ENCODE data around the gene TBX19.

TBX19 gene

DNA sequence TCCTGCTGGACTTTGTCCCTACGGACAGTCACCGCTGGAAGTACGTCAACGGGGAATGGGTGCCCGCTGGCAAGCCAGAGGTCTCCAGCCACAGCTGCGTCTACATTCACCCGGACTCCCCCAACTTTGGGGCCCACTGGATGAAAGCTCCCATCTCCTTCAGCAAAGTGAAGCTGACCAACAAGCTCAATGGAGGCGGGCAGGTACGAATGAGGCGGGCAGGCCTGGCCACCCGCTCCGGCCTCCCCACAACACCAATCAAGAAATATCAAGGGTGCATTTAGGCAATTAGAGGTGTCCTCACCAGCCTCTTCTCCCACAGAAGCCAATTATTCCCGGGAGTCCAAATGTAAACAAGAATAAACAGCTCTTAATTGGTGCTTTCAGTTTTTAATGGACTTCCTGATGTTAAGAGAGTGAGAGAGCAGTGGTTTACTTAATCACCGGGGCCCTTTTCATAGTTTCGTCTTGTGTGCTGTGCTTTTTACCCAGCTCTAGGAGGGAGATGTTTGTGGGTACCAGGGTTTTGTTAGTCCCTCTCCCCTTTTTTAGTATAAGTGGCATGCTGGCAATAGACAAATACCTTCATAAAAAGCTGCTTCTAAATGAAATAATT is 10.7 kb downstream of the TBX19 start:
- CTCF ChIA-PET = interaction anchor here (0.6 to 1.3 kb wide), 3 partner anchors 28 to 150 kb away, joined by 3 to 6 read pairs (median 5); no protein-coding TSS in a partner anchor
- POLR2A ChIA-PET = no interaction called here
- Histone ChIP-seq H3K27ac (ENCODE audit: extremely low read depth, low read depth, low read length) (no peak overlapping the region), H3K9me3 (ENCODE audit: control insufficient read depth, insufficient read depth, low read depth, low read length) (no peaks in the 10 kb centered on the region), H3K4me3 (ENCODE audit: low read depth, low read length) (no peak overlapping the region), H3K36me3 (ENCODE audit: control insufficient read depth in 2 of 2, insufficient read depth in 1 of 2, low read length in 2 of 2) (no peaks in the 10 kb centered on the region), H3K4me1 (ENCODE audit: control insufficient read depth, insufficient read depth, low read length) (0 out of 2 replicates have a peak, but pooled peaks cover 3% of the 10 kb centered on the region)
- TF ChIP-seq IKZF3 (tag by site-specific recombination; IDR thresholded peaks at IDR 0.05) (no peak), ZNF133 (tag by site-specific recombination; IDR thresholded peaks at IDR 0.05) (peak; percentile 54), ZNF792 (tag by site-specific recombination; IDR thresholded peaks at IDR 0.05) (no peak), OSR2 (tag by site-specific recombination; IDR thresholded peaks at IDR 0.05) (peak; percentile 56; the same call in 1 of the 2 replicates), YY1 (tag by site-specific recombination; IDR thresholded peaks at IDR 0.05) (no peak)
- TF ChIP-seq, protein P1, sequence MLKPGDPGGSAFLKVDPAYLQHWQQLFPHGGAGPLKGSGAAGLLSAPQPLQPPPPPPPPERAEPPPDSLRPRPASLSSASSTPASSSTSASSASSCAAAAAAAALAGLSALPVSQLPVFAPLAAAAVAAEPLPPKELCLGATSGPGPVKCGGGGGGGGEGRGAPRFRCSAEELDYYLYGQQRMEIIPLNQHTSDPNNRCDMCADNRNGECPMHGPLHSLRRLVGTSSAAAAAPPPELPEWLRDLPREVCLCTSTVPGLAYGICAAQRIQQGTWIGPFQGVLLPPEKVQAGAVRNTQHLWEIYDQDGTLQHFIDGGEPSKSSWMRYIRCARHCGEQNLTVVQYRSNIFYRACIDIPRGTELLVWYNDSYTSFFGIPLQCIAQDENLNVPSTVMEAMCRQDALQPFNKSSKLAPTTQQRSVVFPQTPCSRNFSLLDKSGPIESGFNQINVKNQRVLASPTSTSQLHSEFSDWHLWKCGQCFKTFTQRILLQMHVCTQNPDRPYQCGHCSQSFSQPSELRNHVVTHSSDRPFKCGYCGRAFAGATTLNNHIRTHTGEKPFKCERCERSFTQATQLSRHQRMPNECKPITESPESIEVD (tag by site-specific recombination; IDR thresholded peaks at IDR 0.05) = 0 out of 2 replicates have a peak, but pooled peaks have one; percentile 16

DNA sequence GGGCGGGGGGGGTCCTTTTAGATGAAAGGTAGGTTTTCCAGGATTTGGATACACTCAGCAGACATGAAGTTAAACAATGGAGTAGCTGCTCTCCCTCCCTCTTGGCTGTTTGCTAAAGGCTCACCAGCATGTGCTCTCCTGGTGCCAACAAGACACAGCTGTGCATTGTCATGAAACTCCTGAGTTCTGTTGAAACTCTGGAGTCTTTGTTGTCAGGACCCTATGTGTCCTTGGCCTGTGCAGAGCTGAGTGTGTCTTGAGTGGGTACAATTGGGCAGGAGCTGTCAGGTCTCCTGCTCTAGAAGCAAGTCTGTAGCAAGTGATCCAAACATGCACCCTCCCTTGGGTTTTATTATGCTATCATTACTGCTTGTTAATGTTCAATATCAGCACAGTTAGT is 12.7 kb downstream of the TBX19 start:
- ChIA-PET POLR2A (no interaction called here), CTCF (no interaction called here)
- H3K4me3 ChIP-seq (ENCODE audit: low read depth, low read length) = no peak overlapping the region
- TF ChIP-seq, protein P2, sequence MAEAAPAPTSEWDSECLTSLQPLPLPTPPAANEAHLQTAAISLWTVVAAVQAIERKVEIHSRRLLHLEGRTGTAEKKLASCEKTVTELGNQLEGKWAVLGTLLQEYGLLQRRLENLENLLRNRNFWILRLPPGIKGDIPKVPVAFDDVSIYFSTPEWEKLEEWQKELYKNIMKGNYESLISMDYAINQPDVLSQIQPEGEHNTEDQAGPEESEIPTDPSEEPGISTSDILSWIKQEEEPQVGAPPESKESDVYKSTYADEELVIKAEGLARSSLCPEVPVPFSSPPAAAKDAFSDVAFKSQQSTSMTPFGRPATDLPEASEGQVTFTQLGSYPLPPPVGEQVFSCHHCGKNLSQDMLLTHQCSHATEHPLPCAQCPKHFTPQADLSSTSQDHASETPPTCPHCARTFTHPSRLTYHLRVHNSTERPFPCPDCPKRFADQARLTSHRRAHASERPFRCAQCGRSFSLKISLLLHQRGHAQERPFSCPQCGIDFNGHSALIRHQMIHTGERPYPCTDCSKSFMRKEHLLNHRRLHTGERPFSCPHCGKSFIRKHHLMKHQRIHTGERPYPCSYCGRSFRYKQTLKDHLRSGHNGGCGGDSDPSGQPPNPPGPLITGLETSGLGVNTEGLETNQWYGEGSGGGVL (tag by site-specific recombination; IDR thresholded peaks at IDR 0.05) = no peak
- TF ChIP-seq, protein P3, sequence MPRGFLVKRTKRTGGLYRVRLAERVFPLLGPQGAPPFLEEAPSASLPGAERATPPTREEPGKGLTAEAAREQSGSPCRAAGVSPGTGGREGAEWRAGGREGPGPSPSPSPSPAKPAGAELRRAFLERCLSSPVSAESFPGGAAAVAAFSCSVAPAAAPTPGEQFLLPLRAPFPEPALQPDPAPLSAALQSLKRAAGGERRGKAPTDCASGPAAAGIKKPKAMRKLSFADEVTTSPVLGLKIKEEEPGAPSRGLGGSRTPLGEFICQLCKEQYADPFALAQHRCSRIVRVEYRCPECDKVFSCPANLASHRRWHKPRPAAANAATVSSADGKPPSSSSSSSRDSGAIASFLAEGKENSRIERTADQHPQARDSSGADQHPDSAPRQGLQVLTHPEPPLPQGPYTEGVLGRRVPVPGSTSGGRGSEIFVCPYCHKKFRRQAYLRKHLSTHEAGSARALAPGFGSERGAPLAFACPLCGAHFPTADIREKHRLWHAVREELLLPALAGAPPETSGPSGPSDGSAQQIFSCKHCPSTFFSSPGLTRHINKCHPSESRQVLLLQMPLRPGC (tag by site-specific recombination; IDR thresholded peaks at IDR 0.05) = no peak
- TF ChIP-seq, protein P4, sequence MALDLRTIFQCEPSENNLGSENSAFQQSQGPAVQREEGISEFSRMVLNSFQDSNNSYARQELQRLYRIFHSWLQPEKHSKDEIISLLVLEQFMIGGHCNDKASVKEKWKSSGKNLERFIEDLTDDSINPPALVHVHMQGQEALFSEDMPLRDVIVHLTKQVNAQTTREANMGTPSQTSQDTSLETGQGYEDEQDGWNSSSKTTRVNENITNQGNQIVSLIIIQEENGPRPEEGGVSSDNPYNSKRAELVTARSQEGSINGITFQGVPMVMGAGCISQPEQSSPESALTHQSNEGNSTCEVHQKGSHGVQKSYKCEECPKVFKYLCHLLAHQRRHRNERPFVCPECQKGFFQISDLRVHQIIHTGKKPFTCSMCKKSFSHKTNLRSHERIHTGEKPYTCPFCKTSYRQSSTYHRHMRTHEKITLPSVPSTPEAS (tag by site-specific recombination; IDR thresholded peaks at IDR 0.05) = 0 out of 2 replicates have a peak, but pooled peaks have one; percentile 1
- TF ChIP-seq ZNF140 (tag by site-specific recombination; IDR thresholded peaks at IDR 0.05) = no peak
- no peaks in the 10 kb centered on the region for H3K4me1 ChIP-seq (ENCODE audit: control insufficient read depth, insufficient read depth, low read length)
- H3K9me3 ChIP-seq (ENCODE audit: control insufficient read depth, insufficient read depth, low read depth, low read length) = no peaks in the 10 kb centered on the region
- no peak overlapping the region for H3K27ac ChIP-seq (ENCODE audit: extremely low read depth, low read depth, low read length)
- no peaks in the 10 kb centered on the region for H3K36me3 ChIP-seq (ENCODE audit: control insufficient read depth in 2 of 2, insufficient read depth in 1 of 2, low read length in 2 of 2)

DNA sequence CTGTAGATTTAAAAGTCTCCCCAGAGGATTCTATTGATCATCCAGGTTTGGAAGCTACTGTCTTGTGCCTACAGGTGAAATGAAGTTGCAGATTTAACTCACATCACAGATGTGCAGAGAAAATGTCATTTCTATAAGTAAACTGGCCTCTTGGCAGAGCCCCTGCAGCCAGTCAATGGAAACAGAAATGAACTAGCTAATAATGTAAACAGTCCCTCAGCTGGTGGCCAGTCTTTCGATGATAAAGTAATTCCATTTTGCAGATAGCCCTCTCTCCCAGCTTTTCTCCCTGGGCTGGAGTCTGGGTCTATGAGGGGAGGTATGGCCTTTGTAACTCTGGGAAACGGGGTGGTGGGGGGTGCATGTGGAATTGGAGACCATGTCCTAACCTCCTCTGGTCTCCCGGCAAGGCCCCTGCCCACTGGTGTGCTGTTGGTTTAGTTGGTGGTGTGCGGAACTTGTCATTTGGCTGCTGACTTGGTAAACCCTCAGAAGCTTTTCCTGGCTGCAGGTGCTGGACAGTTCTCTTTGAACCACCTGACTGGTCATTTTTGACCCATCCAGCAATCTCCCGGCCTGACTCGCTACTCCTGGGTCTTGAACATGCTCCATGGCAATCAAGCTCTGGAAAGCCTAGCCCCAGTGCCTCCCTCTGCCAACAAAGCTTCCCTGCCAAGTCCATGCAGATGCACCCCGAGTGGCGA is 14.9 kb downstream of the TBX19 start:
- Histone ChIP-seq H3K36me3 (ENCODE audit: control insufficient read depth in 2 of 2, insufficient read depth in 1 of 2, low read length in 2 of 2) (no peaks in the 10 kb centered on the region), H3K27ac (ENCODE audit: extremely low read depth, low read depth, low read length) (no peak overlapping the region), H3K4me1 (ENCODE audit: control insufficient read depth, insufficient read depth, low read length) (no peaks in the 10 kb centered on the region), H3K9me3 (ENCODE audit: control insufficient read depth, insufficient read depth, low read depth, low read length) (no peaks in the 10 kb centered on the region), H3K4me3 (ENCODE audit: low read depth, low read length) (no peak overlapping the region)
- POLR2A ChIA-PET = no interaction called here
- TF ChIP-seq, protein P5, sequence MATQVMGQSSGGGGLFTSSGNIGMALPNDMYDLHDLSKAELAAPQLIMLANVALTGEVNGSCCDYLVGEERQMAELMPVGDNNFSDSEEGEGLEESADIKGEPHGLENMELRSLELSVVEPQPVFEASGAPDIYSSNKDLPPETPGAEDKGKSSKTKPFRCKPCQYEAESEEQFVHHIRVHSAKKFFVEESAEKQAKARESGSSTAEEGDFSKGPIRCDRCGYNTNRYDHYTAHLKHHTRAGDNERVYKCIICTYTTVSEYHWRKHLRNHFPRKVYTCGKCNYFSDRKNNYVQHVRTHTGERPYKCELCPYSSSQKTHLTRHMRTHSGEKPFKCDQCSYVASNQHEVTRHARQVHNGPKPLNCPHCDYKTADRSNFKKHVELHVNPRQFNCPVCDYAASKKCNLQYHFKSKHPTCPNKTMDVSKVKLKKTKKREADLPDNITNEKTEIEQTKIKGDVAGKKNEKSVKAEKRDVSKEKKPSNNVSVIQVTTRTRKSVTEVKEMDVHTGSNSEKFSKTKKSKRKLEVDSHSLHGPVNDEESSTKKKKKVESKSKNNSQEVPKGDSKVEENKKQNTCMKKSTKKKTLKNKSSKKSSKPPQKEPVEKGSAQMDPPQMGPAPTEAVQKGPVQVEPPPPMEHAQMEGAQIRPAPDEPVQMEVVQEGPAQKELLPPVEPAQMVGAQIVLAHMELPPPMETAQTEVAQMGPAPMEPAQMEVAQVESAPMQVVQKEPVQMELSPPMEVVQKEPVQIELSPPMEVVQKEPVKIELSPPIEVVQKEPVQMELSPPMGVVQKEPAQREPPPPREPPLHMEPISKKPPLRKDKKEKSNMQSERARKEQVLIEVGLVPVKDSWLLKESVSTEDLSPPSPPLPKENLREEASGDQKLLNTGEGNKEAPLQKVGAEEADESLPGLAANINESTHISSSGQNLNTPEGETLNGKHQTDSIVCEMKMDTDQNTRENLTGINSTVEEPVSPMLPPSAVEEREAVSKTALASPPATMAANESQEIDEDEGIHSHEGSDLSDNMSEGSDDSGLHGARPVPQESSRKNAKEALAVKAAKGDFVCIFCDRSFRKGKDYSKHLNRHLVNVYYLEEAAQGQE (tag by site-specific recombination; IDR thresholded peaks at IDR 0.05) = peak; percentile 82
- TF ChIP-seq ZNF175 (tag by site-specific recombination; IDR thresholded peaks at IDR 0.05) = no peak
- TF ChIP-seq ZNF626 (tag by site-specific recombination; IDR thresholded peaks at IDR 0.05) = no peak
- TF ChIP-seq ZNF558 (tag by site-specific recombination; IDR thresholded peaks at IDR 0.05) = no peak
- TF ChIP-seq, protein P3 (tag by site-specific recombination; IDR thresholded peaks at IDR 0.05) = no peak
- CTCF ChIA-PET = interaction anchor here (0.6 kb wide), 1 partner anchor 10 kb away, joined by 3 read pairs; no protein-coding TSS in a partner anchor
